ENCODE results near the gene NMNAT2.

GRCh38 chr1:183388735-183389134 lies 29.4 kb downstream of the NMNAT2 start:
- TF ChIP-seq CTCF (IDR thresholded peaks at IDR 0.05; ENCODE audit: low read depth, low read length): no peak
- no peak for TF ChIP-seq EZH2phosphoT487 (IDR thresholded peaks at IDR 0.05; ENCODE audit: low read depth)

Measured in OCI-LY3 (cell line).